GM12801 (cell line): ENCODE measurements around the gene HS1BP3.

Experiments
- CTCF ChIP-seq: IDR thresholded peaks from one replicate; pipeline ENCODE4 v1.5.1; 2011; ENCODE audit warnings: control low read depth; ENCODE audit not compliant: insufficient read length; ENCODE audit errors: extremely low read depth

HS1BP3 gene

GRCh38 chr2:20589975-20590703 is 60.8 kb downstream of the HS1BP3 start:
- TF ChIP-seq CTCF = no peak

- TF ChIP-seq CTCF = no peak
Measured at GRCh38 chr2:20588918-20589871, 61.7 kb downstream of the HS1BP3 start.

- TF ChIP-seq CTCF = no peak
Measured at GRCh38 chr2:20585710-20586594, 64.9 kb downstream of the HS1BP3 start.

- TF ChIP-seq CTCF = no peak
Measured at GRCh38 chr2:20585359-20585709, 65.6 kb downstream of the HS1BP3 start.

- TF ChIP-seq CTCF = no peak
Measured at GRCh38 chr2:20584399-20585358, 66.2 kb downstream of the HS1BP3 start.

GRCh38 chr2:20584045-20584398 is 66.9 kb downstream of the HS1BP3 start:
- TF ChIP-seq CTCF = no peak
